ENCODE results near the gene SIPA1L2.
"Not testable (repeated sequence)": the region's sequence is repeated elsewhere in the genome, so short reads cannot be mapped to it uniquely, and the experiment has no call there.

- not testable (repeated sequence) for TF ChIP-seq REST (IDR thresholded peaks at IDR 0.05; ENCODE audit: insufficient replicate concordance, low read depth); CTCF (IDR thresholded peaks at IDR 0.05; ENCODE audit: insufficient read depth, low read length)
These were observed 17.1 kb downstream of the SIPA1L2 start for GRCh38 chr1:232612836-232613235.

All from HL-60 (cell line).